Activated CD4-positive, CD25-positive, alpha-beta regulatory T cell treated with anti-CD3 and anti-CD28 coated beads, Interleukin-2, amount 50 U/mL, for 16 hours (primary cell): ENCODE data around the gene KANK4.

ENCODE experiments used
- DNase-seq: peaks from one replicate; pipeline ENCODE4 v3.0.0-alpha.2; 2020; ENCODE audit warnings: low read depth, low spot score

KANK4 gene

GRCh38 chr1:62207187-62207586 is 112.0 kb downstream of the KANK4 start:
- DNase-seq, result no peak

- no peak for DNase-seq
These were observed 120.5 kb downstream of the KANK4 start for GRCh38 chr1:62198781-62199125.

DNA sequence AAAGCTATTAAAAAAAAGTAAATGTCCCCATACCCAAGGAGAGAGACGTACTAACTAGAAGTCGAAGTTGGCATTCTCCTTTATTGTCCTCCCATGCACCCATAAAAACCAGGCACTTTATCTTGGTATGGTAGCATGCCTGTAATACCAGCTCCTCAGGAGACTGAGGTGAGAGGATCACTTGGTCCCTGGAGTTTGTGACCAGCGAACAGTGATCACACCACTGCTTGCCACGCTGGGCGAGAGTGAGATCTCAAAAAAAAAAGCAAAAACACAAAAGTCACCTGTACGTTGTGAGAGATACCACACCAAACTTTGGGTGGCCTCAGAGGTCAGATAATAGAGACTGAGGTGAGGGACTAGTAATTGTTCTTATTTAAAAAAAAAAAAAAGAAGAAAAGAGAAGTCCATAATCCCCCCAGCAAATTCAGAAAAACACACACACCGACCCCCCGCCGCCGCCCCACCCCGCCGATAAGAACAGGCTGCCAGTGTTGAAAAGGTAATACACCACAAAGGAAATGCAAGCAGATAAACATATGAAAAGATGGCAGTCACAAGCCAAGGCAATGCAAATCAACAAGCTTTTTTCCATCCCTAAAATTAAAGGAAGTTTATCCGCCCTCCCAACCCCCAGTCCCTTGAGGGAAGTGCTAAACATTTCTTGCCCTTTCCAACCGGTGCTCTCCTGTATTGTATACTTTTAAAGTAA is 121.0 kb downstream of the KANK4 start:
- no peak for DNase-seq

GRCh38 chr1:62196086-62196690 is 123.0 kb downstream of the KANK4 start:
- DNase-seq, result no peak

DNA sequence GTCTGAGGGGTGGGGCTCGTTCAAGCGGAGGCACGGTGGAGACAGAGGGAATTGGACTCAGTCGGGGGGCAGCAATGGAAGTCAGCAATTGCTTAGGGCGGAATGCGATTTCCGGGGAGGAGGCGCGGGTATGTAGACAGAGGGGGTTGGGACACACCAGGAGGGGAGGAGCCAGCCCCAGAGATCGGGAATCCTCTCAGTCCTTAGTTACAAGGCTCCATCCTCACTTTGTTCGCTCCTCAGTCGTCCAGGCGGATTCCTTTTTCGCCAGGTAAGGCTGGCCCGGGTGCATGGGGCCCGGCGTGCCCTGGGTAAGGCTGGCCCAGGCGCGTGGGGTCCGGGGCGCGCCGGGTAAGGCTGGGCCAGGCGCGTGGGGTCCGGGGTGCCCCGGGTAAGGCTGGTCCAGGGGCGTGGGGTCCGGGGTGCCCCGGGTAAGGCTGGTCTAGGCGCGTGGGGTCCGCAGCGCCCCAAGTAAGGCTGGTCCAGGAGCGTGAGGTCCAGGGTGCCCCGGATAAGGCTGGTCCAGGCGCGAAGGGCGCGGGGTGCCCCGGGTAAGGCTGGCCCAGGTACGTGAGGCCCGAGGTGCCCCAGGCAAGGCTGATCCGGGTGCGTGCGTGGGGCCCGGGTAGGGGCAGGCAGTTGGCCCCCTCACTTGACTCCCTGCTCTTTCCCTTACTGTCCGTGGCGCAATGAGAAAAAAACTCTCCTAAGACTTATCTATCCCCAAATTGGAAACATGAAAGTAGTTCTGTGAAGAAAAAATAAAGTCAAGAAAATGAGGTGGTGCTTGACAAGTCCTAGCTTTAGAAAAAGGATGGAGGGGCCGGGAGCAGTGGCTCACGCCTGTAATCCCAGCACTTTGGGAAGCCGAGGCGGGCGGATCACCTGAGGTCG is 124.3 kb downstream of the KANK4 start, which contains the start of gene L1TD1:
Gene L1TD1, plus strand, starts transcription at position 199 of the 894 bp plus-strand sequence. CDS start 11,780 bp downstream, outside the sequence.
- no peak for DNase-seq

DNA sequence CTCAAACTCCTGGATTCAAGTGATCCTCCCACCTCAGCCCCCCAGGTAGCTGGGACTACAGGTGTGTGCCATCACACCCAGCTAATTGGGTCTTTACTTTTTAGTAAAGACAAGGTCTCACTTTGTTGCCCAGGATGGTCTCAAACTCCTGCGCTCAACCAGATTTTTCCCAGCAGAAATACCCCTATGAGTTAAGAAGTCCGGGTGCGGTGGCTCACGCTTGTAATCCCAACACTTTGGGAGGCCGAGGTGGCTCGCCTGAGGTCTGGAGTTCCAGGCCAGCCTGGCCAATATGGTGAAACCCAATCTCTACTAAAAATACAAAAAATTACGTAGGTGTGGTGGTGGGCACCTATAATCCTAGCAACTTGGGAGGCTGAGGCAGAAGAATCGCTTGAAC is 131.1 kb downstream of the KANK4 start:
- DNase-seq, result no peak

DNA sequence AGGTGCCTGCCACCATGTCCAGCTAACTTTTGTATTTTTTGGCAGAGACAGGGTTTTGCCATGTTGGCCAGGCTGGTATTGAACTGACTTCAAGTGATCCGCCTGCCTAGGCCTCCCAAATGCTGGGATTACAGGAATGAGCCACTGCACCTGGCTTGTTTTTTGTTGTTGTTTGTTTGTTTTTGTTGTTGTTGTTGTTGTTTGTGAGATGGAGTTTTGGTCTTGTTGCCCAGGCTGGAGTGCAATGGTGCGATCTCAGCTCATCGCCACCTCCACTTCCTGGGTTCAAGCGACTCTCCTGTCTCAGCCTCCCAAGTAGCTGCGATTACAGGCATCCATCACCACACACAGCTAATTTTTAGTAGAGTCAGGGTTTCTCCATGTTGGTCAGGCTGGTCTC is 131.7 kb downstream of the KANK4 start:
- no peak for DNase-seq
